ENCODE results near the gene PDZD2.

- TF ChIP-seq CTCF (conservative IDR thresholded peaks at IDR 0.05; ENCODE audit: low read depth, low read length) (no peak), EZH2 (IDR thresholded peaks at IDR 0.05; ENCODE audit: borderline replicate concordance, low read depth, low read length, poor library complexity, severe bottlenecking) (no peak)
Observed at GRCh38 chr5:31638345-31638744, 586 bp upstream of the PDZD2 start.
